Liver (tissue), 3 donors: Measurements from ENCODE around the gene INPP5F.

ENCODE experiments used
- EGR1 ChIP-seq, 2 donors: IDR thresholded peaks; 2 replicates each; pipeline ENCODE4 v1.6.1; 2016 to 2018; ENCODE audit warnings: antibody characterized with exemption in 2 of 2, low read depth in 2 of 2
- FOXA1 ChIP-seq: IDR thresholded peaks from 2 replicates; pipeline ENCODE4 v1.6.1; 2016; ENCODE audit warnings: antibody characterized with exemption
- GABPA ChIP-seq, 2 donors: IDR thresholded peaks in 1 of 2; conservative IDR thresholded peaks in 1 of 2; 2 replicates each; pipeline ENCODE4 v1.6.1; 2016; ENCODE audit warnings: antibody characterized with exemption in 2 of 2, mild to moderate bottlenecking in 1 of 2, moderate library complexity in 1 of 2
- HNF4G ChIP-seq: IDR thresholded peaks from 2 replicates; pipeline ENCODE4 v1.6.1; 2016; ENCODE audit warnings: antibody characterized with exemption
- RXRA ChIP-seq, 2 donors: IDR thresholded peaks; 2 replicates each; pipeline ENCODE4 v1.6.1; 2017 to 2018; ENCODE audit warnings: antibody characterized with exemption in 2 of 2, mild to moderate bottlenecking in 1 of 2
- SP1 ChIP-seq: IDR thresholded peaks from 2 replicates; pipeline ENCODE4 v1.6.1; 2018; ENCODE audit warnings: antibody characterized with exemption, mild to moderate bottlenecking
- TAF1 ChIP-seq: conservative IDR thresholded peaks from 2 replicates; pipeline ENCODE4 v1.6.1; 2016; ENCODE audit warnings: antibody characterized with exemption, mild to moderate bottlenecking
- YY1 ChIP-seq: IDR thresholded peaks from 2 replicates; pipeline ENCODE4 v1.6.1; 2016; ENCODE audit warnings: antibody characterized with exemption, mild to moderate bottlenecking
- TF ChIP-seq, protein P1 (sequence below): fragments of 150-350 bp; IDR thresholded peaks from 2 replicates; pipeline ENCODE4 v1.5.1; 2017; ENCODE audit warnings: improper control_type of control experiment, low read depth, low read length; ENCODE audit not compliant: missing input control
- TF ChIP-seq, protein P2 (sequence below): IDR thresholded peaks from 2 replicates; pipeline ENCODE4 v1.6.1; 2016; ENCODE audit warnings: antibody characterized with exemption, mild to moderate bottlenecking
- TF ChIP-seq, protein P3 (sequence below): IDR thresholded peaks from 2 replicates; pipeline ENCODE4 v1.6.1; 2016; ENCODE audit warnings: antibody characterized with exemption
- TF ChIP-seq, protein P4 (sequence below): IDR thresholded peaks from 2 replicates; pipeline ENCODE4 v1.6.1; 2016; ENCODE audit warnings: antibody characterized with exemption
- TF ChIP-seq, protein P5 (sequence below): IDR thresholded peaks from 2 replicates; pipeline ENCODE4 v1.6.1; 2016; ENCODE audit warnings: antibody characterized with exemption
- donor health status: healthy.
- donor health status: healthy.

DNA sequence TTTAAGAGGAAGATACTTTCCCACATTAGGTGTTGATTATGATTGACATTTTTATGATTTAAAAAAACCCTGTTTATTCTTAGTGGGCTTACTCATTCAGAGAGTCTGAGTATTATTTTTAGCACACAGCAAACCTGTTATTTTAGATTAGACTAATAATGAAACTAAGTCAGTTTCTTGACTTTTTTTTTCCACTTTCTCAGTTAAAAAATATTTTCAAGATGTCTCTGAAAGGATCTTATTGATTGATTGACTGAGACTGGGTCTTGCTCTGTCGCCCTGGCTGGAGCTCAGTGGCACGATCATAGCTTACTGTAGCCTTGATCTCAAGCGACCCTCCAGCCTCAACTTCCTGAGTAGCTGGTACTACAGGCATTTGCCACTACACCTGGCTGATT, 20.4 kb upstream of the INPP5F start:
- TF ChIP-seq, protein P1, sequence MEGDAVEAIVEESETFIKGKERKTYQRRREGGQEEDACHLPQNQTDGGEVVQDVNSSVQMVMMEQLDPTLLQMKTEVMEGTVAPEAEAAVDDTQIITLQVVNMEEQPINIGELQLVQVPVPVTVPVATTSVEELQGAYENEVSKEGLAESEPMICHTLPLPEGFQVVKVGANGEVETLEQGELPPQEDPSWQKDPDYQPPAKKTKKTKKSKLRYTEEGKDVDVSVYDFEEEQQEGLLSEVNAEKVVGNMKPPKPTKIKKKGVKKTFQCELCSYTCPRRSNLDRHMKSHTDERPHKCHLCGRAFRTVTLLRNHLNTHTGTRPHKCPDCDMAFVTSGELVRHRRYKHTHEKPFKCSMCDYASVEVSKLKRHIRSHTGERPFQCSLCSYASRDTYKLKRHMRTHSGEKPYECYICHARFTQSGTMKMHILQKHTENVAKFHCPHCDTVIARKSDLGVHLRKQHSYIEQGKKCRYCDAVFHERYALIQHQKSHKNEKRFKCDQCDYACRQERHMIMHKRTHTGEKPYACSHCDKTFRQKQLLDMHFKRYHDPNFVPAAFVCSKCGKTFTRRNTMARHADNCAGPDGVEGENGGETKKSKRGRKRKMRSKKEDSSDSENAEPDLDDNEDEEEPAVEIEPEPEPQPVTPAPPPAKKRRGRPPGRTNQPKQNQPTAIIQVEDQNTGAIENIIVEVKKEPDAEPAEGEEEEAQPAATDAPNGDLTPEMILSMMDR: no peak
- TF ChIP-seq, protein P2, sequence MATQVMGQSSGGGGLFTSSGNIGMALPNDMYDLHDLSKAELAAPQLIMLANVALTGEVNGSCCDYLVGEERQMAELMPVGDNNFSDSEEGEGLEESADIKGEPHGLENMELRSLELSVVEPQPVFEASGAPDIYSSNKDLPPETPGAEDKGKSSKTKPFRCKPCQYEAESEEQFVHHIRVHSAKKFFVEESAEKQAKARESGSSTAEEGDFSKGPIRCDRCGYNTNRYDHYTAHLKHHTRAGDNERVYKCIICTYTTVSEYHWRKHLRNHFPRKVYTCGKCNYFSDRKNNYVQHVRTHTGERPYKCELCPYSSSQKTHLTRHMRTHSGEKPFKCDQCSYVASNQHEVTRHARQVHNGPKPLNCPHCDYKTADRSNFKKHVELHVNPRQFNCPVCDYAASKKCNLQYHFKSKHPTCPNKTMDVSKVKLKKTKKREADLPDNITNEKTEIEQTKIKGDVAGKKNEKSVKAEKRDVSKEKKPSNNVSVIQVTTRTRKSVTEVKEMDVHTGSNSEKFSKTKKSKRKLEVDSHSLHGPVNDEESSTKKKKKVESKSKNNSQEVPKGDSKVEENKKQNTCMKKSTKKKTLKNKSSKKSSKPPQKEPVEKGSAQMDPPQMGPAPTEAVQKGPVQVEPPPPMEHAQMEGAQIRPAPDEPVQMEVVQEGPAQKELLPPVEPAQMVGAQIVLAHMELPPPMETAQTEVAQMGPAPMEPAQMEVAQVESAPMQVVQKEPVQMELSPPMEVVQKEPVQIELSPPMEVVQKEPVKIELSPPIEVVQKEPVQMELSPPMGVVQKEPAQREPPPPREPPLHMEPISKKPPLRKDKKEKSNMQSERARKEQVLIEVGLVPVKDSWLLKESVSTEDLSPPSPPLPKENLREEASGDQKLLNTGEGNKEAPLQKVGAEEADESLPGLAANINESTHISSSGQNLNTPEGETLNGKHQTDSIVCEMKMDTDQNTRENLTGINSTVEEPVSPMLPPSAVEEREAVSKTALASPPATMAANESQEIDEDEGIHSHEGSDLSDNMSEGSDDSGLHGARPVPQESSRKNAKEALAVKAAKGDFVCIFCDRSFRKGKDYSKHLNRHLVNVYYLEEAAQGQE: no peak
- TF ChIP-seq RXRA (IDR thresholded peaks at IDR 0.05): no peak
- TF ChIP-seq, protein P3, sequence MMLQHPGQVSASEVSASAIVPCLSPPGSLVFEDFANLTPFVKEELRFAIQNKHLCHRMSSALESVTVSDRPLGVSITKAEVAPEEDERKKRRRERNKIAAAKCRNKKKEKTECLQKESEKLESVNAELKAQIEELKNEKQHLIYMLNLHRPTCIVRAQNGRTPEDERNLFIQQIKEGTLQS: no peak
- TF ChIP-seq YY1: no peak
- TF ChIP-seq, protein P4, sequence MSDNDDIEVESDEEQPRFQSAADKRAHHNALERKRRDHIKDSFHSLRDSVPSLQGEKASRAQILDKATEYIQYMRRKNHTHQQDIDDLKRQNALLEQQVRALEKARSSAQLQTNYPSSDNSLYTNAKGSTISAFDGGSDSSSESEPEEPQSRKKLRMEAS: no peak
- no peak for TF ChIP-seq HNF4G
- TF ChIP-seq FOXA1: no peak
- TF ChIP-seq SP1: no peak
- TF ChIP-seq EGR1 (IDR thresholded peaks at IDR 0.05; ENCODE audit: low read depth in 2 of 2): no peak
- TF ChIP-seq TAF1: no peak
- TF ChIP-seq, protein P5, sequence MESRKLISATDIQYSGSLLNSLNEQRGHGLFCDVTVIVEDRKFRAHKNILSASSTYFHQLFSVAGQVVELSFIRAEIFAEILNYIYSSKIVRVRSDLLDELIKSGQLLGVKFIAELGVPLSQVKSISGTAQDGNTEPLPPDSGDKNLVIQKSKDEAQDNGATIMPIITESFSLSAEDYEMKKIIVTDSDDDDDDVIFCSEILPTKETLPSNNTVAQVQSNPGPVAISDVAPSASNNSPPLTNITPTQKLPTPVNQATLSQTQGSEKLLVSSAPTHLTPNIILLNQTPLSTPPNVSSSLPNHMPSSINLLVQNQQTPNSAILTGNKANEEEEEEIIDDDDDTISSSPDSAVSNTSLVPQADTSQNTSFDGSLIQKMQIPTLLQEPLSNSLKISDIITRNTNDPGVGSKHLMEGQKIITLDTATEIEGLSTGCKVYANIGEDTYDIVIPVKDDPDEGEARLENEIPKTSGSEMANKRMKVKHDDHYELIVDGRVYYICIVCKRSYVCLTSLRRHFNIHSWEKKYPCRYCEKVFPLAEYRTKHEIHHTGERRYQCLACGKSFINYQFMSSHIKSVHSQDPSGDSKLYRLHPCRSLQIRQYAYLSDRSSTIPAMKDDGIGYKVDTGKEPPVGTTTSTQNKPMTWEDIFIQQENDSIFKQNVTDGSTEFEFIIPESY: no peak
- no peak for TF ChIP-seq GABPA (IDR thresholded peaks at IDR 0.05 in 1 of 2, conservative IDR thresholded peaks at IDR 0.05 in 1 of 2)
